Karpas-422 (cell line): ENCODE results near the gene DENND1B. TPM values are rescaled to one million over a fixed set of nuclear protein-coding genes. Genes with fewer than 3 reads are reported as not detected.
"Not testable (repeated sequence)": the region's sequence is repeated elsewhere in the genome, so short reads cannot be mapped to it uniquely, and the experiment has no call there.

Experiments used
- DNase-seq: peaks from one replicate; pipeline ENCODE4 v3.0.0-alpha.2; 2015
- H2AFZ ChIP-seq: fragments of 200-600 bp; sonication (generic); 2 replicates; pipeline ENCODE4 v1.6.1; 2014; ENCODE audit warnings: antibody characterized with exemption, low read length, mixed read lengths
- H3K27ac ChIP-seq: fragments of 200-600 bp; sonication (generic); 2 replicates; pipeline ENCODE4 v1.5.1; 2014; ENCODE audit warnings: mild to moderate bottlenecking, low read length, moderate library complexity
- H3K27me3 ChIP-seq: fragments of 200-600 bp; sonication (generic); 2 replicates; pipeline ENCODE4 v1.6.1; 2014; ENCODE audit warnings: low read length, mixed read lengths
- H3K36me3 ChIP-seq: fragments of 200-600 bp; sonication (generic); 2 replicates; pipeline ENCODE4 v1.6.1; 2014; ENCODE audit warnings: low read length, mixed read lengths; ENCODE audit not compliant: insufficient read depth
- H3K4me1 ChIP-seq: fragments of 200-600 bp; sonication (generic); 2 replicates; pipeline ENCODE4 v1.6.1; 2014; ENCODE audit warnings: mild to moderate bottlenecking, low read length, mixed read lengths
- H3K4me2 ChIP-seq: fragments of 200-600 bp; sonication (generic); 2 replicates; pipeline ENCODE4 v1.6.1; 2014; ENCODE audit warnings: low read length, low read depth, mild to moderate bottlenecking; ENCODE audit not compliant: poor library complexity, severe bottlenecking
- H3K4me3 ChIP-seq: fragments of 200-600 bp; sonication (generic); 2 replicates; pipeline ENCODE4 v1.5.1; 2014; ENCODE audit warnings: mild to moderate bottlenecking, antibody characterized with exemption, low read length, mixed read lengths
- H3K79me2 ChIP-seq: fragments of 200-600 bp; sonication (generic); 2 replicates; pipeline ENCODE4 v1.6.1; 2014; ENCODE audit warnings: mild to moderate bottlenecking, low read length, mixed read lengths
- H3K9ac ChIP-seq: fragments of 200-600 bp; sonication (generic); 2 replicates; pipeline ENCODE4 v1.6.0; 2014; ENCODE audit warnings: low read length
- H3K9me2 ChIP-seq: fragments of 200-600 bp; sonication (generic), shearing (Covaris generic); replicated peaks from 2 replicates; pipeline ENCODE4 v1.6.0; 2014; ENCODE audit warnings: mild to moderate bottlenecking, low read length, moderate library complexity; ENCODE audit not compliant: insufficient read depth
- H3K9me3 ChIP-seq: fragments of 300-700, 200-600 bp; sonication (generic); 2 replicates; pipeline ENCODE4 v1.6.1; 2014; ENCODE audit warnings: low read length, mixed read lengths
- H4K20me1 ChIP-seq: fragments of 200-600 bp; sonication (generic); 2 replicates; pipeline ENCODE4 v1.6.1; 2014; ENCODE audit warnings: mild to moderate bottlenecking, antibody characterized with exemption, low read length, low read depth; ENCODE audit not compliant: insufficient read depth
- total RNA-seq: library from RNA; depleted of rRNA; stranded (reverse); fragments of >200 nt; shearing (Covaris generic); gene quantifications from 2 replicates; pipeline ENCODE4 v1.2.3, GENCODE V29; 2014; ENCODE audit warnings: low replicate concordance

The DENND1B gene
- total RNA-seq, 1 experiment from 2014 or later: 36.0 TPM

- H3K4me2 ChIP-seq: no peak overlapping the region
- no peak overlapping the region for H3K4me3 ChIP-seq
- no peak overlapping the region for H3K27ac ChIP-seq
- no peaks in the 10 kb centered on the region for H3K27me3 ChIP-seq
- H3K9me3 ChIP-seq: no peaks in the 10 kb centered on the region
- H3K79me2 ChIP-seq: peaks cover 85% of the 10 kb centered on the region
- no peak overlapping the region for H2AFZ ChIP-seq
- no peaks in the 10 kb centered on the region for H4K20me1 ChIP-seq
- DNase-seq: peak; percentile 54
- H3K9ac ChIP-seq: no peak overlapping the region
- H3K36me3 ChIP-seq: 0 out of 2 replicates have a peak, but pooled peaks cover 7% of the 10 kb centered on the region
- no peaks in the 10 kb centered on the region for H3K9me2 ChIP-seq
- H3K4me1 ChIP-seq: peaks cover 49% of the 10 kb centered on the region
Measured at GRCh38 chr1:197770243-197770642, 5.0 kb downstream of the DENND1B start.

GRCh38 chr1:197769287-197769686 lies 6.0 kb downstream of the DENND1B start:
- Histone ChIP-seq H3K9ac (no peak overlapping the region), H2AFZ (no peak overlapping the region), H3K36me3 (0 out of 2 replicates have a peak, but pooled peaks cover 7% of the 10 kb centered on the region), H3K4me2 (no peak overlapping the region), H3K27me3 (no peaks in the 10 kb centered on the region), H3K27ac (no peak overlapping the region), H3K79me2 (peaks cover 91% of the 10 kb centered on the region), H3K4me3 (no peak overlapping the region), H3K4me1 (peaks cover 48% of the 10 kb centered on the region), H3K9me2 (no peaks in the 10 kb centered on the region), H4K20me1 (no peaks in the 10 kb centered on the region), H3K9me3 (no peaks in the 10 kb centered on the region)
- DNase-seq: no peak

- DNase-seq: no peak
- H2AFZ ChIP-seq: no peak overlapping the region
- H3K9me2 ChIP-seq: no peaks in the 10 kb centered on the region
- no peaks in the 10 kb centered on the region for H3K9me3 ChIP-seq
- no peak overlapping the region for H3K4me2 ChIP-seq
- no peak overlapping the region for H3K9ac ChIP-seq
- H3K36me3 ChIP-seq: 0 out of 2 replicates have a peak, but pooled peaks cover 7% of the 10 kb centered on the region
- H3K4me3 ChIP-seq: no peak overlapping the region
- no peaks in the 10 kb centered on the region for H3K27me3 ChIP-seq
- H4K20me1 ChIP-seq: no peaks in the 10 kb centered on the region
- peaks cover 91% of the 10 kb centered on the region for H3K79me2 ChIP-seq
- no peak overlapping the region for H3K27ac ChIP-seq
- H3K4me1 ChIP-seq: peaks cover 37% of the 10 kb centered on the region
Measured at GRCh38 chr1:197768014-197768805, 7.1 kb downstream of the DENND1B start.

GRCh38 chr1:197763769-197764168 lies 11.5 kb downstream of the DENND1B start:
- no peak overlapping the region for H3K9ac ChIP-seq
- H3K9me3 ChIP-seq: no peaks in the 10 kb centered on the region
- 0 out of 2 replicates have a peak, but pooled peaks cover 2% of the 10 kb centered on the region for H3K36me3 ChIP-seq
- H3K4me1 ChIP-seq: peaks cover 26% of the 10 kb centered on the region
- no peak overlapping the region for H3K4me3 ChIP-seq
- H3K79me2 ChIP-seq: peaks cover 87% of the 10 kb centered on the region
- H4K20me1 ChIP-seq: no peaks in the 10 kb centered on the region
- DNase-seq: no peak
- no peaks in the 10 kb centered on the region for H3K9me2 ChIP-seq
- H3K27me3 ChIP-seq: no peaks in the 10 kb centered on the region
- H2AFZ ChIP-seq: no peak overlapping the region
- no peak overlapping the region for H3K27ac ChIP-seq
- H3K4me2 ChIP-seq: no peak overlapping the region

GRCh38 chr1:197763307-197763706 lies 12.0 kb downstream of the DENND1B start:
- Histone ChIP-seq H3K9me2 (no peaks in the 10 kb centered on the region), H3K36me3 (0 out of 2 replicates have a peak, but pooled peaks cover 2% of the 10 kb centered on the region), H3K9ac (no peak overlapping the region), H3K9me3 (no peaks in the 10 kb centered on the region), H2AFZ (no peak overlapping the region), H3K4me3 (no peak overlapping the region), H4K20me1 (no peaks in the 10 kb centered on the region), H3K79me2 (peaks cover 86% of the 10 kb centered on the region), H3K27me3 (no peaks in the 10 kb centered on the region), H3K27ac (no peak overlapping the region), H3K4me1 (peaks cover 23% of the 10 kb centered on the region), H3K4me2 (no peak overlapping the region)
- no peak for DNase-seq

GRCh38 chr1:197761654-197762053 lies 13.6 kb downstream of the DENND1B start:
- no peak overlapping the region for H2AFZ ChIP-seq
- no peak overlapping the region for H3K4me3 ChIP-seq

GRCh38 chr1:197755553-197755952 lies 19.7 kb downstream of the DENND1B start:
- H3K27ac ChIP-seq, H4K20me1 ChIP-seq, H3K4me2 ChIP-seq, H3K4me3 ChIP-seq, H3K9me2 ChIP-seq, H2AFZ ChIP-seq, DNase-seq, H3K4me1 ChIP-seq, H3K9ac ChIP-seq, H3K9me3 ChIP-seq, H3K27me3 ChIP-seq, H3K36me3 ChIP-seq: not testable (repeated sequence)
- H3K79me2 ChIP-seq: peaks cover 73% of the 10 kb centered on the region

More at GRCh38 chr1:197761654-197762053, 13.6 kb downstream of the DENND1B start:
- Histone ChIP-seq H3K27me3 (no peaks in the 10 kb centered on the region), H3K4me1 (peaks cover 15% of the 10 kb centered on the region), H3K4me2 (peak overlapping the region; percentile 42), H3K27ac (peak overlapping the region; percentile 64), H3K9me3 (no peaks in the 10 kb centered on the region), H4K20me1 (no peaks in the 10 kb centered on the region), H3K9ac (no peak overlapping the region), H3K79me2 (peaks cover 84% of the 10 kb centered on the region), H3K9me2 (no peaks in the 10 kb centered on the region), H3K36me3 (no peaks in the 10 kb centered on the region)
- no peak for DNase-seq

GRCh38 chr1:197752652-197753164 lies 22.6 kb downstream of the DENND1B start:
- not testable (repeated sequence) for H3K9ac ChIP-seq, H3K9me2 ChIP-seq, H3K4me1 ChIP-seq, H3K27ac ChIP-seq, H3K4me3 ChIP-seq, DNase-seq, H3K36me3 ChIP-seq, H2AFZ ChIP-seq, H4K20me1 ChIP-seq, H3K4me2 ChIP-seq, H3K9me3 ChIP-seq, H3K27me3 ChIP-seq
- H3K79me2 ChIP-seq: peaks cover 82% of the 10 kb centered on the region
